Mesendoderm (in vitro differentiated cells): Measurements from ENCODE around the gene ADGRF3.
"Not testable (repeated sequence)": the region's sequence is repeated elsewhere in the genome, so short reads cannot be mapped to it uniquely, and the experiment has no call there.

ENCODE experiments used
- DNase-seq: peaks from one replicate; pipeline ENCODE4 v3.0.0; 2013
- H2AK5ac ChIP-seq: 2 replicates; pipeline ENCODE4 v1.6.1; 2013; ENCODE audit warnings: low read length, inconsistent platforms
- H2BK120ac ChIP-seq: 2 replicates; pipeline ENCODE4 v1.6.1; 2013; ENCODE audit warnings: low read depth, mild to moderate bottlenecking, low read length, moderate library complexity, mixed read lengths
- H2BK15ac ChIP-seq: replicated peaks from 2 replicates; pipeline ENCODE4 v1.6.1; 2013; ENCODE audit warnings: low read depth, mild to moderate bottlenecking, moderate library complexity
- H2BK5ac ChIP-seq: 2 replicates; pipeline ENCODE4 v1.6.1; 2013; ENCODE audit warnings: low read length, inconsistent platforms
- H3K18ac ChIP-seq: 2 replicates; pipeline ENCODE4 v1.6.1; 2013; ENCODE audit warnings: mild to moderate bottlenecking, low read length, mixed read lengths
- H3K23ac ChIP-seq: one replicate; pipeline ENCODE4 v1.6.1; 2013; ENCODE audit warnings: low read length
- H3K27ac ChIP-seq: 2 replicates; pipeline ENCODE4 v1.5.1; 2013; ENCODE audit warnings: low read depth, mild to moderate bottlenecking, inconsistent platforms, low read length, moderate library complexity
- H3K27me3 ChIP-seq: 2 replicates; pipeline ENCODE4 v1.6.1; 2013; ENCODE audit warnings: low read length, control low read depth, mild to moderate bottlenecking, inconsistent platforms; ENCODE audit not compliant: insufficient read depth, poor library complexity
- H3K36me3 ChIP-seq: 2 replicates; pipeline ENCODE4 v1.6.1; 2013; ENCODE audit warnings: low read length, inconsistent platforms; ENCODE audit not compliant: control insufficient read depth, insufficient read depth
- H3K4ac ChIP-seq: one replicate; pipeline ENCODE4 v1.6.1; 2013; ENCODE audit warnings: low read depth, mild to moderate bottlenecking, low read length, moderate library complexity
- H3K4me1 ChIP-seq: 2 replicates; pipeline ENCODE4 v1.6.1; 2013; ENCODE audit warnings: low read depth, low read length, inconsistent platforms; ENCODE audit not compliant: control insufficient read depth
- H3K4me2 ChIP-seq: 2 replicates; pipeline ENCODE4 v1.6.1; 2013; ENCODE audit warnings: low read length
- H3K4me3 ChIP-seq: 2 replicates; pipeline ENCODE4 v1.5.1; 2013; ENCODE audit warnings: mild to moderate bottlenecking, low read length
- H3K56ac ChIP-seq: one replicate; pipeline ENCODE4 v1.6.1; 2013; ENCODE audit warnings: low read length
- H3K79me1 ChIP-seq: 2 replicates; pipeline ENCODE4 v1.6.1; 2013; ENCODE audit warnings: low read length, inconsistent platforms
- H3K79me2 ChIP-seq: 2 replicates; pipeline ENCODE4 v1.6.1; 2013; ENCODE audit warnings: mild to moderate bottlenecking, low read length; ENCODE audit not compliant: control insufficient read depth, insufficient read depth
- H3K9ac ChIP-seq: 2 replicates; pipeline ENCODE4 v1.6.1; 2013; ENCODE audit warnings: low read length, inconsistent platforms
- H4K5ac ChIP-seq: one replicate; pipeline ENCODE4 v1.6.1; 2013; ENCODE audit warnings: low read length
- H4K8ac ChIP-seq: one replicate; pipeline ENCODE4 v1.6.1; 2013; ENCODE audit warnings: low read depth, mild to moderate bottlenecking, control low read depth, low read length, moderate library complexity
- WGBS: extraction: QIAGEN DNeasy Blood & Tissue Kit; methylation state at CpG from one replicate; pipeline ENCODE4 v1.1.7; 2013; ENCODE audit warnings: low lambda C conversion rate, missing lambda C conversion rate; ENCODE audit not compliant: insufficient coverage; ENCODE audit errors: extremely low coverage; 5-methylcytosine and 5-hydroxymethylcytosine counted together

ADGRF3 gene

GRCh38 chr2:26384183-26384582, 37.6 kb upstream of the ADGRF3 start:
- Histone ChIP-seq H3K36me3 (no peaks in the 10 kb centered on the region), H3K4me3 (no peak overlapping the region), H4K8ac (no peak overlapping the region), H3K23ac (no peak overlapping the region), H3K4me2 (no peak overlapping the region), H3K79me1 (no peaks in the 10 kb centered on the region), H2BK15ac (no peak overlapping the region), H3K18ac (no peak overlapping the region), H2BK120ac (no peak overlapping the region), H3K27me3 (no peaks in the 10 kb centered on the region), H3K4ac (no peak overlapping the region), H4K5ac (no peak overlapping the region), H3K56ac (no peak overlapping the region), H3K27ac (no peak overlapping the region), H3K79me2 (no peaks in the 10 kb centered on the region), H3K9ac (no peak overlapping the region), H2BK5ac (no peak overlapping the region), H3K4me1 (no peaks in the 10 kb centered on the region), H2AK5ac (no peak overlapping the region)
- DNase-seq, result no peak
- no CpG with 5 or more reads among the region's 9 CpGs for WGBS

DNA sequence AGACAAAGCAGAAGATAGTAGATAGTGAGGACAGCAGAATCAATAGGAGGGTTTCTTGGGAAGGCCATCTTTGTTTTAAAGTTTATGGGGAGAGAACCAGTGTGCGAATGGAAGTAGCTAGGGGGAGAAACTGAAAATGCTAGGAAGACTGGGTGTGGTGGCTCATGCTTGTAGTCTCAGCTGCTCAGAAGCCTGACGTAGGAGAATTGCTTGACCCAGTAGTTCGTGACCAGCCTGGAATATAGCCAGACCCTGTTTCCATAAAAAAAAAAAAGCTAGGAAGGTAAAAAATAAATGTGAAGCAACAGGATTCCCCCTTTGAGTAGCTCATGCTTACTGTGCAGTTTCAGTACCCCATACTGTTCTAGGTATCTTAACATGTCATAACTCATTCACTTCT, 36.0 kb upstream of the ADGRF3 start:
- Histone ChIP-seq H3K79me2 (no peaks in the 10 kb centered on the region), H3K27me3 (no peaks in the 10 kb centered on the region), H3K56ac (no peak overlapping the region), H2BK15ac (no peak overlapping the region), H3K27ac (no peak overlapping the region), H3K79me1 (peaks cover 3% of the 10 kb centered on the region), H2AK5ac (no peak overlapping the region), H4K5ac (no peak overlapping the region), H2BK120ac (no peak overlapping the region), H4K8ac (no peak overlapping the region), H3K4ac (no peak overlapping the region), H3K23ac (no peak overlapping the region), H3K4me3 (no peak overlapping the region), H3K9ac (no peak overlapping the region), H3K36me3 (no peaks in the 10 kb centered on the region), H3K18ac (no peak overlapping the region), H2BK5ac (no peak overlapping the region), H3K4me2 (no peak overlapping the region), H3K4me1 (no peaks in the 10 kb centered on the region)
- no CpG with 5 or more reads among the region's 3 CpGs for WGBS
- DNase-seq, result no peak

- Histone ChIP-seq H3K4me1 (no peaks in the 10 kb centered on the region), H3K23ac (no peak overlapping the region), H3K36me3 (no peaks in the 10 kb centered on the region), H3K56ac (no peak overlapping the region), H3K9ac (no peak overlapping the region), H2AK5ac (no peak overlapping the region), H3K27me3 (no peaks in the 10 kb centered on the region), H2BK120ac (no peak overlapping the region), H3K4ac (no peak overlapping the region), H4K5ac (no peak overlapping the region), H2BK5ac (no peak overlapping the region), H4K8ac (no peak overlapping the region), H3K18ac (no peak overlapping the region), H3K27ac (no peak overlapping the region), H3K79me1 (peaks cover 3% of the 10 kb centered on the region), H3K79me2 (no peaks in the 10 kb centered on the region), H3K4me2 (no peak overlapping the region), H2BK15ac (no peak overlapping the region), H3K4me3 (no peak overlapping the region)
- DNase-seq, result no peak
- WGBS, result no CpG with 5 or more reads among the region's 2 CpGs
These were observed 33.7 kb upstream of the ADGRF3 start for GRCh38 chr2:26380281-26380680.

- no peak overlapping the region for H2AK5ac ChIP-seq
- no peaks in the 10 kb centered on the region for H3K79me2 ChIP-seq
- H3K4ac ChIP-seq, result no peak overlapping the region
- H3K23ac ChIP-seq, result no peak overlapping the region
- H4K5ac ChIP-seq, result no peak overlapping the region
- H4K8ac ChIP-seq, result no peak overlapping the region
- no CpG with 5 or more reads among the region's 1 CpG for WGBS
- H3K4me2 ChIP-seq, result no peak overlapping the region
- no peaks in the 10 kb centered on the region for H3K36me3 ChIP-seq
- no peak overlapping the region for H2BK15ac ChIP-seq
- no peak overlapping the region for H3K18ac ChIP-seq
- H3K79me1 ChIP-seq, result peaks cover 3% of the 10 kb centered on the region
- H2BK5ac ChIP-seq, result no peak overlapping the region
- no peak overlapping the region for H3K27ac ChIP-seq
- DNase-seq, result no peak
- H3K27me3 ChIP-seq, result no peaks in the 10 kb centered on the region
- no peak overlapping the region for H3K56ac ChIP-seq
- no peak overlapping the region for H3K4me3 ChIP-seq
- H3K9ac ChIP-seq, result no peak overlapping the region
- no peak overlapping the region for H2BK120ac ChIP-seq
- no peaks in the 10 kb centered on the region for H3K4me1 ChIP-seq
These were observed 30.2 kb upstream of the ADGRF3 start for GRCh38 chr2:26376799-26377198.

DNA sequence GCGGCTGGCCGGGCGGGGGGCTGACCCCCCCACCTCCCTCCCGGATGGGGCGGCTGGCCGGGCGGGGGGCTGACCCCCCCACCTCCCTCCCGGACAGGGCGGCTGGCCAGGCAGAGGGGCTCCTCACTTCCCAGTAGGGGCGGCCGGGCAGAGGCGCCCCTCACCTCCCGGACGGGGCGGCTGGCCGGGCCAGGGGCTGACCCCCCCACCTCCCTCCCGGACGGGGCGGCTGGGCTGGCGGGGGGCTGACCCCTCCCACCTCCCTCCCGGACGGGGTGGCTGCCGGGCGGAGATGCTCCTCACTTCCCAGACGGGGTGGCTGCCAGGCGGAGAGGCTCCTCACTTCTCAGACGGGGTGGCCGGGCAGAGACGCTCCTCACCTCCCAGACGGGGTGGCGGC, 24.3 kb upstream of the ADGRF3 start:
- not testable (repeated sequence) for H3K4me2 ChIP-seq, H4K5ac ChIP-seq, H3K9ac ChIP-seq, H3K23ac ChIP-seq, H2AK5ac ChIP-seq, H3K4me1 ChIP-seq, H3K4me3 ChIP-seq, H3K27me3 ChIP-seq, DNase-seq, H3K79me2 ChIP-seq, H4K8ac ChIP-seq, H3K79me1 ChIP-seq, H3K56ac ChIP-seq, H3K18ac ChIP-seq, H3K4ac ChIP-seq, H2BK5ac ChIP-seq, H2BK120ac ChIP-seq, H2BK15ac ChIP-seq, H3K36me3 ChIP-seq, H3K27ac ChIP-seq
- no CpG with 5 or more reads among the region's 31 CpGs for WGBS

- H4K8ac ChIP-seq, H3K79me1 ChIP-seq, H2BK120ac ChIP-seq, H3K27me3 ChIP-seq, H3K4me1 ChIP-seq, H3K56ac ChIP-seq, H2AK5ac ChIP-seq, H3K36me3 ChIP-seq, H2BK15ac ChIP-seq, H3K79me2 ChIP-seq, H2BK5ac ChIP-seq, H3K4me2 ChIP-seq, DNase-seq, H3K18ac ChIP-seq, H3K4me3 ChIP-seq, H3K27ac ChIP-seq, H3K23ac ChIP-seq, H3K4ac ChIP-seq, H4K5ac ChIP-seq, H3K9ac ChIP-seq: not testable (repeated sequence)
- no CpG with 5 or more reads among the region's 2 CpGs for WGBS
These were observed 23.1 kb upstream of the ADGRF3 start for GRCh38 chr2:26369664-26370063.
